Neuronal stem cell (in vitro differentiated cells): ENCODE results near the gene DNER.

Experiments
- DNase-seq: peaks from one replicate; pipeline ENCODE4 v3.0.0-alpha.2; 2013; ENCODE audit warnings: low spot score
- H2AFZ ChIP-seq: one replicate; pipeline ENCODE4 v1.6.1; 2013; ENCODE audit warnings: mild to moderate bottlenecking, low read length, inconsistent platforms
- H2AK5ac ChIP-seq: 2 replicates; pipeline ENCODE4 v1.6.1; 2013; ENCODE audit warnings: low read depth, mild to moderate bottlenecking, inconsistent platforms, low read length, moderate library complexity, mixed read lengths
- H2BK120ac ChIP-seq: 2 replicates; pipeline ENCODE4 v1.6.1; 2013; ENCODE audit warnings: low read depth, mild to moderate bottlenecking, inconsistent platforms, low read length, moderate library complexity, mixed read lengths
- H2BK12ac ChIP-seq: one replicate; pipeline ENCODE4 v1.6.1; 2013; ENCODE audit warnings: low read length, inconsistent platforms
- H2BK15ac ChIP-seq: 2 replicates; pipeline ENCODE4 v1.6.1; 2013; ENCODE audit warnings: mild to moderate bottlenecking, low read length, inconsistent platforms, mixed read lengths
- H2BK5ac ChIP-seq: one replicate; pipeline ENCODE4 v1.6.1; 2013; ENCODE audit warnings: inconsistent platforms, mild to moderate bottlenecking, low read length, moderate library complexity
- H3K14ac ChIP-seq: one replicate; pipeline ENCODE4 v1.6.1; 2013; ENCODE audit warnings: low read length, inconsistent platforms
- H3K18ac ChIP-seq: 2 replicates; pipeline ENCODE4 v1.6.1; 2013; ENCODE audit warnings: low read length, inconsistent platforms
- H3K23ac ChIP-seq: 2 replicates; pipeline ENCODE4 v1.6.1; 2013; ENCODE audit warnings: low read depth, mild to moderate bottlenecking, mixed read lengths, low read length, inconsistent platforms; ENCODE audit not compliant: poor library complexity
- H3K27ac ChIP-seq: replicated peaks from 3 replicates; pipeline ENCODE4 v1.5.1; 2013; ENCODE audit warnings: low read length, inconsistent platforms
- H3K27me3 ChIP-seq, 3 experiments: 2 replicates each; pipeline ENCODE4 v1.6.1; 2013; ENCODE audit warnings: low read length in 3 of 3, mild to moderate bottlenecking in 2 of 3, inconsistent platforms in 1 of 3, low read depth in 1 of 3, mixed read lengths in 1 of 3, moderate library complexity in 1 of 3; ENCODE audit not compliant: control insufficient read depth in 3 of 3, insufficient read depth in 3 of 3
- H3K36me3 ChIP-seq, 2 donors: replicated peaks in 1 of 2; 2 replicates each; pipeline ENCODE4 v1.6.1; 2013; ENCODE audit warnings: low read length in 2 of 2; ENCODE audit not compliant: control insufficient read depth in 2 of 2, insufficient read depth in 2 of 2
- H3K4ac ChIP-seq: 2 replicates; pipeline ENCODE4 v1.6.1; 2013; ENCODE audit warnings: inconsistent platforms, mild to moderate bottlenecking, low read length, moderate library complexity
- H3K4me1 ChIP-seq, 2 donors: 1 replicate in 1 of 2; 2 replicates in 1 of 2; pipeline ENCODE4 v1.6.1; 2013; ENCODE audit warnings: low read length in 2 of 2, low read depth in 1 of 2; ENCODE audit not compliant: control insufficient read depth in 2 of 2, insufficient read depth in 1 of 2
- H3K4me2 ChIP-seq: one replicate; pipeline ENCODE4 v1.6.1; 2013; ENCODE audit warnings: mild to moderate bottlenecking, low read length, inconsistent platforms; ENCODE audit not compliant: insufficient read depth, poor library complexity, severe bottlenecking
- H3K4me3 ChIP-seq, 2 donors: 2 replicates each; pipeline ENCODE4 v1.5.1; 2013; ENCODE audit warnings: low read length in 2 of 2, mild to moderate bottlenecking in 2 of 2, inconsistent platforms in 1 of 2, moderate library complexity in 1 of 2
- H3K79me1 ChIP-seq: one replicate; pipeline ENCODE4 v1.6.1; 2013; ENCODE audit warnings: low read depth, mild to moderate bottlenecking, inconsistent platforms, low read length, moderate library complexity
- H3K9ac ChIP-seq: one replicate; pipeline ENCODE4 v1.6.1; 2013; ENCODE audit warnings: mild to moderate bottlenecking, low read depth, low read length, inconsistent platforms; ENCODE audit not compliant: poor library complexity
- H3K9me3 ChIP-seq, 2 donors: replicated peaks in 1 of 2; 2 replicates each; pipeline versions ENCODE3 to v1.6.1; 2013; ENCODE audit warnings: low read length in 2 of 2, mild to moderate bottlenecking in 2 of 2, inconsistent platforms in 1 of 2, low read depth in 1 of 2, mixed read lengths in 1 of 2, moderate library complexity in 1 of 2; ENCODE audit not compliant: control insufficient read depth in 2 of 2, insufficient read depth in 1 of 2
- H4K8ac ChIP-seq: one replicate; pipeline ENCODE4 v1.6.1; 2013; ENCODE audit warnings: low read depth, mild to moderate bottlenecking, inconsistent platforms, low read length, moderate library complexity
- H4K91ac ChIP-seq: one replicate; pipeline ENCODE4 v1.6.1; 2013; ENCODE audit warnings: low read length, low read depth, mild to moderate bottlenecking, inconsistent platforms; ENCODE audit not compliant: poor library complexity
- WGBS, 2 donors: extraction: QIAGEN DNeasy Blood & Tissue Kit; methylation state at CpG; one replicate each; pipeline ENCODE4 v1.1.7; 2013; ENCODE audit warnings: missing lambda C conversion rate in 2 of 2, mixed read lengths in 1 of 2; ENCODE audit not compliant: insufficient read length in 2 of 2, insufficient replicate concordance in 1 of 2; ENCODE audit errors: extremely low coverage in 2 of 2; 5-methylcytosine and 5-hydroxymethylcytosine counted together

Gene DNER

DNA sequence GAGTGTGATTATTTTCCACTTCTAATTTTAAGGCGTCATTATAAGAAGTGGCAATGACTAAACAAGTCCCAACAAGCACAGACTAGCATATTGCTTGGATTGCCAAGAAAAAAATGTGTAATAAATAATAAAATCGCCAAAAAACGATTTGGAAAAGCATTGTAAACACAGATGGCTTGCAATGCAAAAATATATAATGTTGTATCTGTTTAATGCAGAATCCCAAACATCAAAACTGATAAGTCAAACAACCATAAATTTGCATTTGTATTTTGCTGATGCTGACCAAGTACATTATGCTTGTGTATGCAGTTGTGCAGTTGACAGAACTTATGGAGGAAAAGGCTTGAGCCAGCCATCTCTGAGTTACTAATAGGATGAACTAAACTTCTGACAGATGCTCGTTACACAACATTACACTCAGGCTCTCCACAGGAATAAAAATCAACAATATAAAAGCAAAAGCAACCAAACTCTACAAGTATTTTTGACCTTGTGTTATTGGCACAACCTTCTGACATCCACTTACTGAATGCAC lies 68.1 kb downstream of the DNER start:
- Histone ChIP-seq H3K27ac (no peak overlapping the region), H3K18ac (no peak overlapping the region), H3K4me3 (no peak overlapping the region), H3K4ac (no peak overlapping the region), H3K9ac (no peak overlapping the region), H3K79me1 (no peaks in the 10 kb centered on the region), H2AFZ (no peak overlapping the region), H4K91ac (no peak overlapping the region), H3K4me2 (no peak overlapping the region), H3K14ac (no peak overlapping the region), H3K23ac (no peak overlapping the region), H2BK12ac (no peak overlapping the region), H3K36me3 (no peaks in the 10 kb centered on the region), H3K4me1 (peaks cover 0 to 1% of the 10 kb centered on the region in 2 donors), H3K27me3 (no peaks in the 10 kb centered on the region), H3K9me3 (no peaks in the 10 kb centered on the region), H4K8ac (no peak overlapping the region), H2BK15ac (no peak overlapping the region), H2BK120ac (no peak overlapping the region), H2BK5ac (no peak overlapping the region), H2AK5ac (no peak overlapping the region)
- no peak for DNase-seq
- WGBS, 2 donors: no CpG with 5 or more reads among the region's 4 CpGs

DNA sequence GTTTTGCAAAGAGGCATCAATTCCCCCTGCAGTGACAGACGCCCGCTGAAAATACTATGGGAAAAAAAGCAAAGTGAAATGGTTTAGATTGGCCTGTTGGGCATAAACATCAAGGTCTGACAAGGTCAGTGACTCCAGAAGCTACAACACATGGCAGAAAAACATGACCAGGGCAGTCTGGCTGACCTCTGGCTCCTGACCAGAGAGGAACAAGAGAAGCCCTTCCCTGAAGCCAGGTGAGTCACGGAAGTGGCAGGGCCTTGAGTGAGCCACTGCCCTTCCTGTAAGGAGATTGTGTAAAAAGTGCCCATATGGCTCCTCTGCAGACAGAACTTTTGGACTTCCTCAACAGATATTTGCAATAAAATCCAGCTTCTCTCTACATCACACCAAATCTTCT lies 72.0 kb downstream of the DNER start:
- no peaks in the 10 kb centered on the region for H3K4me1 ChIP-seq
- no peak overlapping the region for H3K27ac ChIP-seq
- no peaks in the 10 kb centered on the region for H3K27me3 ChIP-seq
- H3K79me1 ChIP-seq: no peaks in the 10 kb centered on the region
- H3K9ac ChIP-seq: peak overlapping the region; percentile 27
- no peak overlapping the region for H2AK5ac ChIP-seq
- no peak for DNase-seq
- no peak overlapping the region for H2BK15ac ChIP-seq
- H3K36me3 ChIP-seq: no peaks in the 10 kb centered on the region
- H3K23ac ChIP-seq: no peak overlapping the region
- H3K14ac ChIP-seq: no peak overlapping the region
- H3K9me3 ChIP-seq: no peaks in the 10 kb centered on the region
- WGBS, 2 donors: no CpG with 5 or more reads among the region's 3 CpGs
- H3K4ac ChIP-seq: no peak overlapping the region
- no peak overlapping the region for H3K18ac ChIP-seq
- H3K4me3 ChIP-seq: no peak overlapping the region
- H4K8ac ChIP-seq: no peak overlapping the region
- H2BK12ac ChIP-seq: no peak overlapping the region
- H4K91ac ChIP-seq: no peak overlapping the region
- H2BK5ac ChIP-seq: no peak overlapping the region
- H2AFZ ChIP-seq: no peak overlapping the region
- no peak overlapping the region for H2BK120ac ChIP-seq
- no peak overlapping the region for H3K4me2 ChIP-seq

DNA sequence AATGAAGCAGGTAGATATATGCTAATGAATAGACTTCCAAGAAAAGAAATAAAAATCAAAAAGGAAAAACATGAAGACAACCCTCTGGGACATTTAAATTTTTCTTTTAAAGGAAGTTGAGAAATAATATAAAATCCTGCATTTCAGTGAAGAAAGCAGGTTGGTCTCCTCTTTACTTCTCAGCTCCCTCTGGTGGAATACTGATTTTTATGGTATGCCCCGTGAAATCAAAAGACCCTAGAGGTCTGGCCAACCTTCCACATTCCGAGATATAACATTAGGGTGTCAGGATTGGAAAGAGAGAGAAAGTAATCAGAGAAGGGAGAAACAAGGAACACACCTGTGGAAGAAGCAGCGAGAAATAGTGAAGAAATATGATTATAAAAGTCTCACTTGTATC lies 72.7 kb downstream of the DNER start:
- Histone ChIP-seq H2AK5ac (no peak overlapping the region), H2BK15ac (no peak overlapping the region), H3K18ac (no peak overlapping the region), H3K9ac (no peak overlapping the region), H3K9me3 (no peaks in the 10 kb centered on the region), H3K4ac (no peak overlapping the region), H3K27me3 (no peaks in the 10 kb centered on the region), H3K4me3 (no peak overlapping the region), H3K79me1 (no peaks in the 10 kb centered on the region), H2BK5ac (no peak overlapping the region), H3K23ac (no peak overlapping the region), H2BK12ac (no peak overlapping the region), H3K4me1 (no peaks in the 10 kb centered on the region), H4K8ac (no peak overlapping the region), H3K4me2 (no peak overlapping the region), H3K27ac (no peak overlapping the region), H4K91ac (no peak overlapping the region), H3K36me3 (no peaks in the 10 kb centered on the region), H2AFZ (no peak overlapping the region), H2BK120ac (no peak overlapping the region), H3K14ac (no peak overlapping the region)
- no CpG with 5 or more reads among the region's 3 CpGs for WGBS, 2 donors
- DNase-seq: no peak

DNA sequence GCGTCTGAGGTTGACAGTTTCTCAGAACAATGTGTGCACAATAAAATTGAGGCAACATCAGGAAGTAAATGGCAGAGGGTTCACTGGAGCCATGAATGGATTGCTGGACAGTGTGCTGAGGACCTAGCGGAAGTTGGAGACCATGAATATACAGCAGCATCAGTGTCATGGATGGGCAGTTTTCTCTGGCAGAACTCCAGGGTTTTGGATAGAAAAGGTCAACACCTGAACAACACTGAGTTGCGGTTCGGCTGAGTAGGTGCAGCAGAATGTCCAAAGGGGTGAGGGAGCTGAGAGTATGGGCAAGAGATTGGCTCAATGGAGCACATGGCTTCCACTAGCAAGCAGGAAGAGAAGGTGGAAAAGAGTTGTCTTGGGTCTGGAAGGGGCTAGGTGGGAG lies 73.7 kb downstream of the DNER start:
- peaks cover 0 to 2% (median 0%) of the 10 kb centered on the region in 3 experiments for H3K27me3 ChIP-seq

More for the DNA sequence above, 73.7 kb downstream of the DNER start:
- Histone ChIP-seq H3K18ac (no peak overlapping the region), H4K91ac (no peak overlapping the region), H2AK5ac (no peak overlapping the region), H2BK120ac (no peak overlapping the region), H3K4me3 (no peak overlapping the region), H4K8ac (no peak overlapping the region), H3K23ac (no peak overlapping the region), H2AFZ (no peak overlapping the region), H3K9me3 (no peaks in the 10 kb centered on the region), H3K4me2 (no peak overlapping the region), H3K36me3 (no peaks in the 10 kb centered on the region), H3K4me1 (no peaks in the 10 kb centered on the region), H3K9ac (no peak overlapping the region), H3K27ac (no peak overlapping the region), H2BK5ac (no peak overlapping the region), H3K4ac (no peak overlapping the region), H3K14ac (no peak overlapping the region), H2BK15ac (no peak overlapping the region), H2BK12ac (no peak overlapping the region), H3K79me1 (no peaks in the 10 kb centered on the region)
- WGBS, 2 donors: no CpG with 5 or more reads among the region's 4 CpGs
- DNase-seq: no peak
